Stimulated activated CD4-positive, alpha-beta T cell treated with anti-CD3 and anti-CD28 coated beads, TNF-alpha, amount 100 ng/mL, for 24 hours (primary cell): ENCODE results near the gene PRR19.
"Not testable (repeated sequence)": the region's sequence is repeated elsewhere in the genome, so short reads cannot be mapped to it uniquely, and the experiment has no call there.

Source experiments
- DNase-seq, 3 experiments: peaks; one replicate each; pipeline ENCODE4 v3.0.0-alpha.2; 2020; ENCODE audit warnings: low read depth in 3 of 3

The PRR19 gene, protein sequence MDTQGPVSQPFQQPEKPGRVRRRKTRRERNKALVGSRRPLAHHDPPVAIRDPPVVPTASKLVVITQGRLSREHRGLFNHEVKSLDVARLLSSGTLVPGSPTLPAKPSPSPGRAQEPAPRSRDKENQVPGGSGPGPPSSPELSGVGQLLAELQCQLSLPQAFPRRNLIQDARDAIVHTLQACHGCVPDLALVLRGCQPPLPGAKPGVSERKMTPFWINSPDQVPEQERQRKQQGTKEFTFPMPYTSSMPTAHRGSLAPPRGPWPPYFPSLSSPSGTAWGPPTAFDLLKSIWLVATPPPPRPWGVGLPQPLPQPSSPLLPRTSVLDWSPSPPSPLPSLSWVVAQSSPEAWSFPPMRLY

DNA sequence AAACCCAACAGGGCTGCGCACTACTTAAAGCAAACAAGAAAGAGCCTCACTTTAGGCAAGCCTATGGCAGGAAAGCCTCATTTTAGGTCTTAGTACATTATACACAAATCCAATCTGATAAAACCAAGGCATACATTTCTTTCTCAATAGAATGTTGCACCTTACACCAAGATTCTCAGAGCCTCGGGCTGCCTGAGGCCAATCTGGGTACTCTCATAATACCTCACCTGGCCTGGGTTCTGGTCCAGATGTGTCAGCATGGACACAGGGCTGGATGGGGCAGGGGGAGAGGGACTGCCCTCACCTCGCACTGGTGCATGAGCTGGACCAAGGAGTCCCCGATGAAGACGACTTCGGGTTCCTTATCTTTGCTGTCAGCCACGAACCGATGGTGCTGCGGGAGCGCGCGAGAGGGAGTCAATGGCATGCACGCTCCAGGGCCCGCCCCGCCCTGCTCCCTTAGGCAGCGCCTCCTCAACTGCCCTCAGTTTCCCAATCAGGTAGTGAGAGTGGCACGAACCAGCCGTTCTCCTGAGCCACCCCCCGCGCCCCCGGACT lies at the start of gene PRR19:
TSS of gene PRR19 (plus strand) at position 487 of the 558 bp plus-strand sequence. CDS start 7,453 bp downstream, outside the sequence.
- no peak for DNase-seq

DNA sequence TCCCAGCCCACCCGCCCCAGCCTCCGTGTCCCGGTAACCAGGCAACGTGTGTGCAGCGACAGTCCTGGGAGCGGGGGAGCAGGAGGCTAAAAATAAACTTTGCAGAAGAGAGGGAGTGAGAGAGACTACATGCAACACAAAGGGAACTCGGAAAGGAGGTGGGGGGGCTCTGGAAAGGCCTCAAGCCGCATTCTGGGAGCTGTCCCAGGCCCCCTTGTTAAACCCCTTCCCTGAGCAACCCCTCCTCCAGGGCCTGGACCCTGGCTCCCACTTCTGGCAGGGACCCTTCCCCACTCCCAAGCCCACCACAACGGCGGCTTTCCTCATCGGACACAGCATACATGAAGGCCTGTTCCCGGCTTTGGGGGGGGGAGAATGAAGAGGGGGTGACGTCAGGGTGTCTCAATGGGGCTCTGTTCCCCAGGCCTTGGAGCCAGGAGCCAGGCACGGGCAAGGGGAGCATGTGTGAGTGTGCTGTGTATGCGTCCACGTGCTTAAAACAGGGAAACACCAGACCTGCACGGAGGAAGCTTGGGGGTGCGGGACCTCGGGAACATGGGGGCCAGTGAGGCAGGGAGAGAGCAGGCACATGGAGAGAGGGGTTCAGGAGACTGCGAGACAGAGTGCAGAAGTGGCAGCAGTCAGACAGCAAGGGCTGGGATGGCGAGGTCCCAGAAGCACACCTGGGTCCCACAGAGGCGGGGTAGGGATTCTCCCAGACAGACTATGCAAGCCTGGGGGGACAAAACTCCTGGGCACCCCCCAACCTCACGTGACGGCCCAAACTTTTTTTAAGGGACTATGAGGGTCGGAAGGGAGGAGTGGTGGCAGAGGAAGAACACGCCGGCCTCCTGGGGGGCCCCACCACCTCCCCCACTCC lies 49.3 kb upstream of the PRR19 start:
- no peak for DNase-seq

DNA sequence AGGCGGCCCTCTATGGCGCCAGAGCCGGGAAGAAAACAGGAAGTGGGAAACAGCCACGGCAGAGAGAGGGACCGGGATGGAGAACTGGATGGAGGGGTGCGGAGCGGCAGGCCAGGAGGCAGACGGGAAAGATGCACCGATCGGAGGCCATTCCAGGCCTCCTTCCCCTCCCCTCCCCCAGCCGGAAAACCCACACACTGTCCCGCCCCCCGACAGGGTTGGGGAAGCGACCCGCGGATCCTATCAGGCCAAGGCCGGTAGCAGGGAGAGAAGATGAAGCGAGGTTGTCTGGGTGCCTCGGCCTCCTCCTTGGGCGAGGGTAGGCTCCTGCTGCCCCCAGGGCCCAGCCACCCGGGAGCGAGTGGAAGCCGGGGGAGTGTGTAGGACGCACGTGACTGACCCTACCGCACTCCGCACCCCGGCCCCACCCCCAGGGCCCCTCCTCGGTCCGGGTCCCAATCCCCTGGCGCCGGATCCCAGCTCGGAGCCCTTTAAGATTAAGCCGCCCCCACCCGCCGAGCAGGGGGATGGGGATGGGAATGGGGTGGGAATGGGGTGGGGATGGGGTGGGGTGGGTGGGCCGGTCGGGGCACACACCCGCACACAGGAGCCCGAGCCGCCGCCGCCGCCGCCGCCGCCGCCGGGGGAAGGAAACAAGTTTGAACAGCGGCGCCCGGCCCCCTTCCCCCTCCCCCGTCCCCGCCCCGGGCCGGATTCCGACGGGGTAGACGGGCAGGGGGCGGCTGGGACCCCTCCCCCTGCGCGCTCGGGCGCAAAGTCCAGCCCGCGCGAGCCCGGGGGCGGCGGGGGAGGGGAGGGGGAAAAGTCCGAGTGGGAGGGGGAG lies 48.5 kb upstream of the PRR19 start:
- DNase-seq: peak in 2 of 3 experiments; percentile 21 to 66

DNA sequence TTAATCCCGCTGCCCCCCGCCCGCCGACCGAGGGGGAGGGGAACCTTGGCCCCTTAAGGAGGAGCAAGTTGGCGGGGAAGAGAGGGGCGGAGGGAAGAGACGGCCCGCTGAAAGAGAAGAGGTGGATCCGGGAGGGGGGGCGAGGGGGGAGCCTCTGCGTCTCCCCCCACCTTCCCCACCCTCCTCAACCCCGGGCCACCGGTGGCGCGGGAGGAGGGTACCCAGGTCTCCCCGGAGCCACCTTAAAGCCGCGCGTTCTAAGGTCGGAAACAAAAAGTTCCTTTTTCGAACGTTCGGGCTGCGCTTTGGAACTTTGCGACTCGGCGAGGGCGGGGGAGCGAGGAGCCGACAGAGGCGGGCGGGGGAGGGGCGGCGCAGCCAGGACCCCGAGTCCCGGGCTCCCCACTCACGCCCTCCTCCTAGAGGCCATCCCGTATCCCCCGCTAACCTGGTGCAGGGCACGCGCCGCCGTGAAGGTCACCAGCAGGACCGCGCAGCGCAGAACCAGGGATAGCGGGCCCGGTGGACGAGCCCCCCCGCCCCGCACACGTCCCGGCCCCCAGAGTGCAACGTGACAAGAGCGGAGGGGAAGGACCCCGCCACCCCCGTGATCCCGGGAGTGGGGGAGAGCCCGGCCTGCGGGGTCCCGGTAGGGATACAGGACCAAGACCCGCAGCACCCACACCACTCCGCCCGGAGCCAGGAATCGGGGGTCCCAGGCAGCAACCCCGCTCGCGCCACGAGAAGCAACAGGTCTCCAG lies 47.7 kb upstream of the PRR19 start:
- peak; percentile 61 to 75 (median 65) for DNase-seq

DNA sequence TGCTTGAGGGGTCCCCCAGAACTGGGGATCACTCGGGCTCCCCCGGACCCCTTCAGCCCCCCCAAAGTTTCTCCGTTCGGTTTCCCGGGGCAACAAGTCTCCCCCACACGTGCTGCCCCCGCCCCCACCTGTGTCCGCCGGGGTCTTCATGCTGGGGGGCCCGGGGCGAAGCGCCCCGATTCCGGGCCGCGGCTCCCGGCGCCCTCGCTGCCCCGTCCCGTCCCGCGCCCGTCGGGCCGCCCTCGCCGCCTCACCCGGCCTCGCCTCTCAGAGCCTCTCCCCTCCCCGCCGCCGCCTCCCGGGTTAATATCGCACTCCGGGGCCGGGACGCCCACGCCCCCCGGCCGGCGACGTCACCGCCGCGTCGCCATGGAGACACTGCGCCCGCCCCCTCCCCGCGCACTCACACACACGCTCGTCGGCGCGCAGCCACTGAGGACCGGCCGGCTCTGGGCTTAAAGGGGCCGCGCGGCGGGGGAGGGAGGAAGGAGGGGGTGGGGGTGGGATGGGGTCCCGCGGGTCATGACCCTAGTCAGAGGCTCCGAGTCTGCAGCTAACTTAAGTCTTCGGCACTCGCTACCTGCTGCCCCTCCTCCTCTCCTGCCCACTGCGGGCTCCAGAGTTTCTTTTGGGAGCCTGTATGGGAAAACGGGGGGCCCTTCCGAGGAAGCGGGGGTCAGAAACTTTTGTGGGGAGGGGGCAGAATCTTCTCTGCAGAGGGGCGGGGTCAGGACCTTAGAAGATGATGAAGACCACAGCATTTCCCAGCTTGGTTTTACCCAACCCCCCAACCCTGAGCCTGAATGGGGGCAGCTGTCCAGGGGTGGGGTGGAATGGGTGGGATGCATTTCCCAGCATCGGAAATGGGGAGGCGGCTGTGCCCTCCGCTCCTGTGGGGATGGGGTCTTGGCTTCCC lies 46.8 kb upstream of the PRR19 start, which contains the start of gene ERF:
TSS of gene ERF (minus strand) at position 279 of the 916 bp plus-strand sequence. CDS start at position 150, 129 bp downstream.
- DNase-seq: peak; percentile 82 to 92 (median 88)

DNA sequence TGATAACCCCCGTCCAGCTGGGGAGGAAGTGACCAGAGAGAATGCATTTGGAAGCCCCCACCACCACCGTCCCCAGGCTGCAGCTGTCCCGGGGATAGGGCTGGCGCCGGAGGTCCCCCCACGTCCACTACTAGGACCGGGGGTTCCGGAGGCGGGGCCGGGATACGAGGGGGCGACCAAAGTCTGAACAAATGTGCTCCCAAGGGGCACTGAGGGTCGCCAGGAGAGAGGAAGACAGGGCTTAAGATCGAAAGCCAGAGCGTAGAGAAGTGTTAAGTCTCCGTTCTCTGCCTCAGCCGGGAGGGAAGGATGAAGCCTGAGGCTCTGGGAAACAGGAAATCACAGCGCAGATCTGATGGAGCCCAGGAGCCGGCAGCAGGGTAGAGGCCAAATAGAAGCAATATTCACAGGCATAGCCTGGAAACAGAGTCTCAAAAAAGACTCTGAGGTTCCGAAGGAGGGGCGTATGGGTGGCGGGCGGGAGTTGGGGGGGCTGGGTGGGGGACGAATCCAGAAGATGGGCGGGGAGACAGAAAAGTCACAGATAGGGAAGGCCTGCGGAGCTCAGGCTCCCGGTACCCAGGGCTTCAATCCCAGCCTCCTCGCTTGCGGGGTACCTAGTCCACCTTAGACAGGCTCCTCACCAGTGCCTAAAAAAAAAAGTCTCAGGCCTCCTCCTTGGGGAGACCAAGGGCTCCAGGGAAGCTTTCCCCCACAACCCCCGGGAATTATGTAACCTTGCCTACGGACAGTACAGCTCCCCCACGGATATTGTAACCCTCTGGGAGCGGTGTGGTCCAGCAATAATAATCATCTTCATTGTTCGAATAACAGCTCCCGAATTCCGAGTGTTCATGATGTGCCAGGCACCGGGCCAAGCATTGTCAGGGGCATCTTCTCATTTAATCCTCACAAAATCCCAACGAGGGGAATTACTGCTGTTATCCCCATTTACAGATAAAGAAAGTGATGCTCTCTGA lies 45.9 kb upstream of the PRR19 start:
- DNase-seq: no peak

DNA sequence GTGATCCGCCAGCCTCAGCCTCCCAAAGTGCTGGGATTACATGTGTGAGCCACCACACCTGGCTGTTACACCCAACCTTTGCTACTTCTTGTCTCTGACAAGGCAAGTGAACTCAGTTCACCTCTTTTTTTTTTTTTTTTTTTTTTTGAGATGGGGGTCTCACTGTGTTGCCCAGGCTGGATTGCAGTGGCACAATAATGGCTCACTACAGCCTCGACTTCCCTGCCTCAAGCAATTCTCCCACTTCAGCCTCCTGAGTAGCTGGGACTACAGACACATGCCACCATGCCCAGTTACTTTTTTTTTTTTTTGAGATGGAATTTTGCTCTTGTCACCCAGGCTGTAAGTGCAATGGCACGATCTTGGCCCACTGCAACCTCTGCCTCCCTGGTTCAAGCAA lies 44.1 kb upstream of the PRR19 start:
- not testable (repeated sequence) for DNase-seq

DNA sequence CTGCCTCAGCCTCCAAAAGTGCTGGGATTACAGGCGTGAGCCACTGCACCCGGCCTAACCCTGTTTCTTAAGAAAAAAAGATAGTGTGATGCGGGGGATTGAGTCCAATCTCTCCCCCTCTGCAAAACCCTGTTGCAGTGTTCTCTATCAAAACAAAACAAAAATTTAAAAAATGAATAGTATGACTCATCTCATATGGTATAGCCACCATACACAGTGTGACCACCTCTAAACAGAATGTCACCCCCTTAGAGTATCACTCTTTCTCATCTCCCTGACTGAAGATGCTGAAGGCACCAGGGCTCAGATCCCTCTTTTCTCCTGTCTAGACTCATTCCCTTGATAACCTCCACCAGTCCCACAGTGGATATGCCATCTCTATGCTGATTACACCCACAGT lies 40.2 kb upstream of the PRR19 start:
- DNase-seq: no peak

DNA sequence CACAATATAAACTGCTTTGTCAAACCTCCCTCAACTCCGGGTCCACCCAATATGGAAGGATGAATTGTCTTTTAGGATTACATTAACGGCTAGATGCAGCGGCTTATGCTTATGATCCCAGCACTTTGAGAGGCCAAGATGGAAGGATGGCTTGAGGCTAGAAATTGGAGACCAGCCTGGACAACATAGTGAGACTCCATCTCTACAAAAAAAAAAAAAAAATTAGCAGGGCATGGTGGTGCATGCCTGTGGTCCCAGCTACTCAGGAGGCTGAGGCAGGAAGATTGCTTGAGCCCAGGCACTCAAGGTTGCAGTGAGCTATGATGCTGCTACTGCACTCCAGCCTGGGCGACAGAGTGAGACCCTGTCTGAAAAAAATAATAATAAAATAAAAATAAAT lies 35.8 kb upstream of the PRR19 start:
- DNase-seq: not testable (repeated sequence)

DNA sequence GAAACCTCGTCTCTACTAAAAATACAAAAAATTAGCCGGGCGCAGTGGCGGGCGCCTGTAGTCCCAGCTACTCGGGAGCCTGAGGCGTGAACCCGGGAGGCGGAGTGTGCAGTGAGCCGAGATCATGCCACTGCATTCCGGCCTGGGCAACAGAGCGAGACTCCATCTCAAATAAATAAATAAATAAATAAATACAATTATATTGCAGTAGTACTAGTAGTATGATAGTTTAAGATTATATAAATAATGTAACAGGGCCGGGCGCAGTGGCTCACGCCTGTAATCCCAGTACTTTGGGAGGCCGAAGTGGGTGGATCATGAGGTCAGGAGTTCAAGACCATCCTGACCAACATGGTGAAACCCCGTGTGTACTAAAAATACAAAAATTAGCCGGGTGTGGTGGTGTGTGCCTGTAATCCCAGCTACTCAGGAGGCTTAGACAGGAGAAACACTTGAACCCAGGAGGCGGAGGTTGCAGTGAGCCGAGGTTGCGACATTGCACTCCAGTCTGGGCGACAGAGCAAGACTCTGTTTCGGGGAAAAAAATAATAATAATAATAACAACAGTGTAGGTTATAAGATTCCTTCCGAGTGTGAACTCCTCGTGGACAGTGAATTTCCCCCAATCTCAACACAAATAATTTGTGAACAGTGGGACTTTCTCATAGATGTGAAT lies 34.9 kb upstream of the PRR19 start:
- DNase-seq: not testable (repeated sequence)

DNA sequence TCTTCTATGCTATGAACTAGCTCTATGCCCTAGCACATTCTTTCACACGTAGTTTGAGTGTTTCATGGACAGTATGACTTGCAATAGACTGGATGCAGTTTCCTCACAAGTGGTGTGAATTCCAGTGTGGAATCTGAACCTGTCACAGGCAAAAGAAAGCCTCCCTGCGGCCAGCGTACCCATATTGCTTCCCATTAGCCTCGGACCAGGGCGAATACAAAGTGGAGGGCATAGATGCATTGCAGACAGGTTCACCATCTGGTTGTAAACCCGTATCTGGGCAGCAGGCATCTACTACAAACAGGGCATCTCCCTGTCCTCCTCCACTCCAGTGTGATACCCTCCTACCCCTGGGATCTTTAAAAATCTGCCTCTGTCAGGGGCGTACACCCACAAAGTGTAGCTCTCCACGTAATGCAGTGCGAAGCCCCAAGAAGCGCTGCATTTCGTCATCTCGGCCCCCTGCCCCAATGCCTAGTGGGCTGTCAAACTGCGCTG lies 34.2 kb upstream of the PRR19 start:
- DNase-seq: no peak

DNA sequence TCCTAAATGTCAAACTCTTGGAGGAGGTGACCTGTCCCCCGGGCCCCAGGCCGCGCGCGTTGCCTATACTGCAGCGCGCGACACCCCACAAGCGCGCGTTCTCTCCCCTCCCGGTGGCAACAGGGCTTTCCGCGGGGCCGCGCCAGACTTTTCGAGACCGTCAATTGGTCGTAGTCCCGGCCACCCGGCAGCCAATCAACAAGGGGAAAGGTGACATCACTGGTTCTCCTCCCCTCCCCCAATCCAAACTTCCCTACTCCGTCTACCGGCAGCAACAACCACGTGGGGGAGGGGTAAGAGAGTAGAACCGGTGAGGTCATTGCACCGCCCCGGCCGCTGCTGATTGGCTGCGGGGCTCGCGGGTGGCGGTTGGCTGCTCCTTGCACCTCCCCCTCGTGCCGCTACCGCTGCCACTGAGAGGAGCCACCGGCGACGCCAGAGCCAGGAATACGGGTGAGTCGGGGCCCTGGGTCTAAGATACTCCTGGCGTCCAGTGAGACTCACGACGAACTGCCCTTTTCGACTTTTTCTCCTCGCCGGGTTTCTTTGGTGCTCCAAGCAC lies 33.7 kb upstream of the PRR19 start:
- peak; percentile 97 to 99 (median 97) for DNase-seq

DNA sequence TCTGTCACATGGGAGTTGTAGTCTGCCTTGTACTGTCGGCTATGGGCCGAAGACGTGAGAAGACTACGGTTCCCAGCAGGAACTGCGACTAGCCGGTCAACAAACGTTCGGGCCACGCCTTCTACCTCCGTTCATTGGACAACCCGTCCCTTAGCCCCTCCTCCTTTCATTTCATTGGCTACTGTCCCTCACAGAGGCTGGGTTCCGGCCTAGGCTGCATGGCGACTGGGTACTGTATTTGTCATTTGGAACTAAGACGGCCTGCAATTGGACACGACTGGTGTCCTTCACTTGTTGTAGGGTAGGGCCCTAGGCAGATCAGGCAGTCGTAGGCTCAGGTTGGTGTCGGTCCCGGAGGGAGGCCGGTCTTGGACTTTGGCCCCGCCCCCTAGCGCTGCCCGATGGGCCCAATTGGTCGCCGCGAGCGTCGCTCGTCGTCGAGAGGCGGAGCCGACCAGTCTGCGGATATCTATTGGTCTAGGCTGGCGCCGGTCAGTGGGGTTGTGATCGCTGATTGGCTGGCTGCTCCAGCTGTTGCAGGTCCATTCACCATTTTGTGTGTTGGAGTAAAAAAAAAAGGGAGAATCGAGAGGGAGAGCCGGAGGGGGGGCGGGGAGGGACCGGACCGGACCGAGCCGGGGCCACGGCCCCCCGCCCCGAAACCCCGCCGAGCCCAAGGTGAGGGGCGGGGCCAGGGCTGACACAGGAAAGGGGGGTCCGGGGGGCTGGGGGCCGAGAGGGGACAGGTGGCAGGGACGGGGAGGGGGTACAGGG lies 33.0 kb upstream of the PRR19 start, which contains the start of gene CIC:
TSS of gene CIC (plus strand) at position 549 of the 774 bp plus-strand sequence. CDS start 2,532 bp downstream, outside the sequence.
- DNase-seq: peak; percentile 97 to 99 (median 98)

DNA sequence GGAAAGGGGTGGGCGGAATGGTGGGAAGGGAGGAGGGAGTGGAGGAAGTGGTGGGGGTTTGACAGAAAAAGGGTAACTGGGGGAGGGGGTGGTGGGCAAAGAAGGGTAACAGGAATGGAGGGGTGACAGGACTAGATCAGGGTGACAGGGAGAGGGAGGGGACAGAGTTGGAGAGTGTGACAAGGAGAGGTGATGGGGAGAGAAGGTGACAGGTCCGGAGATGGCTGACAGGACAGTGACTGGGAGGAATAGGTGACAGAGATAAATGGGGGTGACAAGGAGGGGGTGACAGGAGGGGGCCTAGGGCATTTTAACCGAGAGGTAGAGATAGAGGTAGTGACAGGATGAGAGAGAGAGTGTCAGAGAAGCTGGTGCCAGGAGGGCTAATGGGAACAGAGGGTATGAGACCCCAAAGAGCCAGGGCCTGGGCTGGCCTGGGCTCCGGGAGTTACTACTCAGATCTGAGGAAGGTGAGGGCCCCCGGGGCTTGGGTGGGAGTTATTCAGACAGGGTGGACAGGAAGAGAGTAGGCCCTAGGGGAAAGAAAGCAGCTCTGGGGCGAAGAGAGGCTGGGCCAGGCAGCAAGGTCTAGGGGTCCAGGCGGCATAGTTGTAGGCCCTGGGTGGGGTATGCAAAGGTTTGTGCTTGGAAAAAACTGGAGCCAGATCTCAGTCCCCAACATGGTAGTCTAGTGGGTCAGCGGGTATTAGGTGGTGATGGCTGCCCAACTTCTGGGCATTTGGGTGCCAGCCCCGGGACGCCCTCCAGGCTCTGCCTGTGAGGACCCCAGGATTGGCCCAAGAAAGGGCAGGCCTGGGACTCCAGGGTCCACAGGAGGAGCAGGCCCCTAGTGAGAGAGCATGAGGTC lies 32.2 kb upstream of the PRR19 start:
- no peak for DNase-seq

DNA sequence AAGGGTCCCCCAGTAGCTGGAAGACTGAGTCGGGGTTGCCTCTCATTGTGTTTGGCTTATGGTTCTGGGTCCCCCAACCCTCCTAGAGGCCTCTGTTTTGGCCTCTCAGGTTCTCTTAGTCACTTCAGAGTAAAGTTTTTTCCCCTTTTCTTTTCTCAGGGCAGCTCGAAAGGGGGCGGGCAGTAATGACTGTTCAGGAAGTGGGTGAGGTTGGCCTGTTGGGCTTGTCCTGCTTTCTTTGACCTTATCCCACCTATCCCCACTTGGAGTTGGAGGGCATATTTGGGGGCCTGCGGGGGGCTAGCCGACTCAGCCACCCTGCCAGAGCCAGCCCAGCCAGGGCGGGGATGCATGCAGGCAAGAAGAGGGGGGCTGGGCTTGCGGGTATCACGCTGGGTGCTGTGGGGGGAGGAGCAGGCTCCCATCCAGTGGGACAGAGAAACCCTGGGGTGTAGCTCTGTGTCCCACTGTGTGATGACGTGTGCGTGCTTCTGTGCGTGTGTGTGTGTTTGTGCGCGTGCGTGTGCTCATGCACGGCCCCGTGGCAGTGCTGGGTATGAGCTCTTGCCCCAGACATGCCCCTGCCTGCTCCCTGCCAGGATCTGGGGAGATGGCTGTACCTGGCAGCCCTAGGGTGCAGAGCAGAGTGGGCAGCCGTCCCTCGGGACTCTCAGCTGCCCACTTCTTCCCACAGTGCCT lies 31.4 kb upstream of the PRR19 start:
- peak in 2 of 3 experiments; percentile 51 to 69 for DNase-seq
